WTC11 (cell line): ENCODE measurements around the gene SLC12A6. TPM values are rescaled to one million over a fixed set of nuclear protein-coding genes. Genes with fewer than 3 reads are reported as not detected.
"Not testable (repeated sequence)": the region's sequence is repeated elsewhere in the genome, so short reads cannot be mapped to it uniquely, and the experiment has no call there.

Experiments
- ATAC-seq: fragments of 200-7000 bp; cut with Tn5 transposase; 2 replicates; pipeline ENCODE4 v1.10.0; 2021; ENCODE audit warnings: mild to moderate bottlenecking, moderate library complexity
- CTCF ChIA-PET: fragments of 300-600 bp; sonication (Branson Sonifier 250); formaldehyde crosslinking; loops from one replicate; lab custom pipeline; 2021; ENCODE audit warnings: antibody characterized with exemption; lab: Charles Lee
- POLR2A ChIA-PET: fragments of 350-600 bp; sonication (Branson Sonifier 250); formaldehyde crosslinking; loops from one replicate; lab custom pipeline; 2021; ENCODE audit warnings: antibody characterized with exemption; lab: Charles Lee
- DNase-seq: peaks from one replicate; pipeline ENCODE4 v3.0.0; 2021; ENCODE audit warnings: low spot score
- H3K27ac Mint-ChIP-seq: 2 replicates; pipeline ENCODE4 v1.8.0; 2021; ENCODE audit warnings: mixed read lengths
- H3K27me3 Mint-ChIP-seq: 2 replicates; pipeline ENCODE4 v1.8.0; 2021; ENCODE audit warnings: low read depth, mild to moderate bottlenecking, moderate library complexity, mixed read lengths
- H3K36me3 Mint-ChIP-seq: 2 replicates; pipeline ENCODE4 v1.8.0; 2021; ENCODE audit warnings: mixed read lengths
- H3K4me1 Mint-ChIP-seq: 2 replicates; pipeline ENCODE4 v1.8.0; 2022; ENCODE audit warnings: mixed read lengths
- H3K4me3 Mint-ChIP-seq: 2 replicates; pipeline ENCODE4 v1.8.0; 2021; ENCODE audit warnings: mild to moderate bottlenecking, moderate library complexity, mixed read lengths
- H3K9me3 Mint-ChIP-seq: 2 replicates; pipeline ENCODE4 v1.8.0; 2021; ENCODE audit warnings: mixed read lengths
- CREB1 ChIP-seq: sonication (generic); formaldehyde crosslinking; IDR thresholded peaks from 2 replicates; pipeline ENCODE4 v1.8.0; 2023; ENCODE audit warnings: mild to moderate bottlenecking, missing genetic modification reagents
- HMGA2 ChIP-seq: fragments of 250-450 bp; sonication (Bioruptor Pico); IDR thresholded peaks from 2 replicates; pipeline ENCODE4 v1.4.0; 2021; ENCODE audit warnings: mild to moderate bottlenecking, moderate library complexity
- KAT7 ChIP-seq: sonication (generic); formaldehyde crosslinking; IDR thresholded peaks from 2 replicates; pipeline ENCODE4 v1.8.1; 2023; ENCODE audit warnings: missing genetic modification reagents, mild to moderate bottlenecking, borderline replicate concordance
- SMAD4 ChIP-seq: sonication (generic); formaldehyde crosslinking; IDR thresholded peaks from 2 replicates; pipeline ENCODE4 v1.8.0; 2022; ENCODE audit warnings: mild to moderate bottlenecking, missing genetic modification reagents
- ZNF121 ChIP-seq: sonication (generic); formaldehyde crosslinking; IDR thresholded peaks from 2 replicates; pipeline ENCODE4 v1.8.0; 2023; ENCODE audit warnings: missing genetic modification reagents
- ZNF396 ChIP-seq: fragments of 250-450 bp; sonication (Bioruptor Pico); IDR thresholded peaks from 2 replicates; pipeline ENCODE4 v1.8.0; 2021; ENCODE audit warnings: mild to moderate bottlenecking, moderate library complexity, borderline replicate concordance
- total RNA-seq: library from RNA; stranded (reverse); gene quantifications from 3 replicates; pipeline ENCODE4 v1.2.3, GENCODE V29; 2021
- TF ChIP-seq, protein P1 (sequence below): sonication (generic); formaldehyde crosslinking; IDR thresholded peaks from 2 replicates; pipeline ENCODE4 v1.8.1; 2022; ENCODE audit warnings: low read depth, mild to moderate bottlenecking, moderate library complexity, missing genetic modification reagents, borderline replicate concordance
- TF ChIP-seq, protein P2 (sequence below): sonication (generic); formaldehyde crosslinking; conservative IDR thresholded peaks from 2 replicates; pipeline ENCODE4 v1.8.1; 2023; ENCODE audit warnings: mild to moderate bottlenecking, low read depth, missing genetic modification reagents, moderate library complexity
- TF ChIP-seq, protein P3 (sequence below): sonication (generic); formaldehyde crosslinking; IDR thresholded peaks from 2 replicates; pipeline ENCODE4 v1.8.0; 2022; ENCODE audit warnings: mild to moderate bottlenecking, missing genetic modification reagents
- TF ChIP-seq, protein P4 (sequence below): sonication (generic); formaldehyde crosslinking; IDR thresholded peaks from 2 replicates; pipeline ENCODE4 v1.8.0; 2022; ENCODE audit warnings: missing genetic modification reagents
- TF ChIP-seq, protein P5 (sequence below): sonication (generic); formaldehyde crosslinking; IDR thresholded peaks from 2 replicates; pipeline ENCODE4 v1.8.0; 2022; ENCODE audit warnings: mild to moderate bottlenecking, missing genetic modification reagents
- TF ChIP-seq, protein P6 (sequence below): fragments of 250-450 bp; sonication (Bioruptor Pico); IDR thresholded peaks from 2 replicates; pipeline ENCODE4 v1.8.0; 2021; ENCODE audit warnings: mild to moderate bottlenecking
- TF ChIP-seq, protein P7 (sequence below): sonication (generic); formaldehyde crosslinking; IDR thresholded peaks from 2 replicates; pipeline ENCODE4 v1.8.1; 2022; ENCODE audit warnings: mild to moderate bottlenecking, missing genetic modification reagents, moderate library complexity, borderline replicate concordance

SLC12A6 gene
- total RNA-seq, 1 experiment from 2014 or later, result 16.2 TPM

DNA sequence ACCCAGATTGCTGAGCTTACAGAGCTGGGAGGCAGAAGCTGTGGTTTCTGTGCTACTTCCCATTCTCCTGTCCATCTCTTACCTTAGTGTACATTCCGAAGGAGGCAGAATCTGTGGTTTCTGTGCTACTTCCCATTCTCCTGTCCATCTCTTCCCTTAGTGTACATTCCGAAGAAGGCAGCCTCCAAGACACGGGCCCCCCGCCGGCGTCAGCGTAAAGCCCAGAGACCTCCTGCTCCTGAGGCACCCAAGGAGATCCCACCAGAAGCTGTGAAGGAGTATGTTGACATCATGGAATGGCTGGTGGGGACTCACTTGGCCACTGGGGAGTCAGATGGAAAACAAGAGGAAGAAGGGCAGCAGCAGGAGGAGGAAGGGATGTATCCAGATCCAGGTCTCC lies 16.7 kb upstream of the SLC12A6 start (continued):
- TF ChIP-seq SMAD4 (CRISPR knock-in tag) (no peak), CREB1 (CRISPR knock-in tag) (no peak), KAT7 (CRISPR knock-in tag) (no peak)
- TF ChIP-seq, protein P1, sequence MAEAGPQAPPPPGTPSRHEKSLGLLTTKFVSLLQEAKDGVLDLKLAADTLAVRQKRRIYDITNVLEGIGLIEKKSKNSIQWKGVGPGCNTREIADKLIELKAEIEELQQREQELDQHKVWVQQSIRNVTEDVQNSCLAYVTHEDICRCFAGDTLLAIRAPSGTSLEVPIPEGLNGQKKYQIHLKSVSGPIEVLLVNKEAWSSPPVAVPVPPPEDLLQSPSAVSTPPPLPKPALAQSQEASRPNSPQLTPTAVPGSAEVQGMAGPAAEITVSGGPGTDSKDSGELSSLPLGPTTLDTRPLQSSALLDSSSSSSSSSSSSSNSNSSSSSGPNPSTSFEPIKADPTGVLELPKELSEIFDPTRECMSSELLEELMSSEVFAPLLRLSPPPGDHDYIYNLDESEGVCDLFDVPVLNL (CRISPR knock-in tag), result no peak
- TF ChIP-seq, protein P2, sequence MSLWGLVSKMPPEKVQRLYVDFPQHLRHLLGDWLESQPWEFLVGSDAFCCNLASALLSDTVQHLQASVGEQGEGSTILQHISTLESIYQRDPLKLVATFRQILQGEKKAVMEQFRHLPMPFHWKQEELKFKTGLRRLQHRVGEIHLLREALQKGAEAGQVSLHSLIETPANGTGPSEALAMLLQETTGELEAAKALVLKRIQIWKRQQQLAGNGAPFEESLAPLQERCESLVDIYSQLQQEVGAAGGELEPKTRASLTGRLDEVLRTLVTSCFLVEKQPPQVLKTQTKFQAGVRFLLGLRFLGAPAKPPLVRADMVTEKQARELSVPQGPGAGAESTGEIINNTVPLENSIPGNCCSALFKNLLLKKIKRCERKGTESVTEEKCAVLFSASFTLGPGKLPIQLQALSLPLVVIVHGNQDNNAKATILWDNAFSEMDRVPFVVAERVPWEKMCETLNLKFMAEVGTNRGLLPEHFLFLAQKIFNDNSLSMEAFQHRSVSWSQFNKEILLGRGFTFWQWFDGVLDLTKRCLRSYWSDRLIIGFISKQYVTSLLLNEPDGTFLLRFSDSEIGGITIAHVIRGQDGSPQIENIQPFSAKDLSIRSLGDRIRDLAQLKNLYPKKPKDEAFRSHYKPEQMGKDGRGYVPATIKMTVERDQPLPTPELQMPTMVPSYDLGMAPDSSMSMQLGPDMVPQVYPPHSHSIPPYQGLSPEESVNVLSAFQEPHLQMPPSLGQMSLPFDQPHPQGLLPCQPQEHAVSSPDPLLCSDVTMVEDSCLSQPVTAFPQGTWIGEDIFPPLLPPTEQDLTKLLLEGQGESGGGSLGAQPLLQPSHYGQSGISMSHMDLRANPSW (CRISPR knock-in tag), result no peak
- TF ChIP-seq, all 79 proteins: peak for 0

DNA sequence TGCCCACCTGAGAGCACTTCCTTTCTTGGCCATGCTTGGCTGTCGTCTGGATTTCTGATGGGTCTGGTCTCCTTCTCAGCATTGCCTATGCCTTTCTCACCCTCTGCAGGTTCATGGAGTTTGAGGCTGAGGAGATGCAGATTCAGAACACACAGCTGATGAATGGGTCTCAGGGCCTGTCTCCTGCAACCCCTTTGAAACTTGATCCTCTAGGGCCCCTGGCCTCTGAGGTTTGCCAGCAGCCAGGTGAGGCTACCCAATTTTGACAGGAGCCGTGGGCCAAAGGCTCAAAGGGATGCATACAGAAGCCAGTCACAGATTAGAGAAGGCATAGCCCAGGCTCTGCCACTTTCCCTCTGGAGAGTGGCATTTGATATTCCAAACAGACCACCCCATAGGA lies 16.0 kb upstream of the SLC12A6 start:
- Mint-ChIP-seq H3K4me1 (peaks cover 8% of the 10 kb centered on the region), H3K27ac (peak overlapping the region; percentile 70; the same call in 1 of the 2 replicates), H3K27me3 (no peaks in the 10 kb centered on the region), H3K9me3 (no peaks in the 10 kb centered on the region), H3K4me3 (no peak overlapping the region), H3K36me3 (peaks cover 23% of the 10 kb centered on the region)
- ChIA-PET POLR2A (interaction anchor here (1.0 kb wide), 1 partner anchor 10 kb away, joined by 3 read pairs; the partner anchor contains the start of genes NOP10 and NUTM1), CTCF (interaction anchor here (1.0 to 1.8 kb wide), 5 partner anchors 10 to 244 kb away, joined by 3 to 6 read pairs (median 5); partner anchors contain the start of genes LPCAT4 and NUTM1)
- ATAC-seq (peak; percentile 83), DNase-seq (peak; percentile 26)
- TF ChIP-seq HMGA2 (CRISPR knock-in tag), result no peak
- TF ChIP-seq ZNF396 (CRISPR knock-in tag), result no peak
- TF ChIP-seq ZNF121 (CRISPR knock-in tag), result no peak
- TF ChIP-seq, protein P3, sequence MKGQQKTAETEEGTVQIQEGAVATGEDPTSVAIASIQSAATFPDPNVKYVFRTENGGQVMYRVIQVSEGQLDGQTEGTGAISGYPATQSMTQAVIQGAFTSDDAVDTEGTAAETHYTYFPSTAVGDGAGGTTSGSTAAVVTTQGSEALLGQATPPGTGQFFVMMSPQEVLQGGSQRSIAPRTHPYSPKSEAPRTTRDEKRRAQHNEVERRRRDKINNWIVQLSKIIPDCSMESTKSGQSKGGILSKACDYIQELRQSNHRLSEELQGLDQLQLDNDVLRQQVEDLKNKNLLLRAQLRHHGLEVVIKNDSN (CRISPR knock-in tag), result no peak
- TF ChIP-seq, protein P4, sequence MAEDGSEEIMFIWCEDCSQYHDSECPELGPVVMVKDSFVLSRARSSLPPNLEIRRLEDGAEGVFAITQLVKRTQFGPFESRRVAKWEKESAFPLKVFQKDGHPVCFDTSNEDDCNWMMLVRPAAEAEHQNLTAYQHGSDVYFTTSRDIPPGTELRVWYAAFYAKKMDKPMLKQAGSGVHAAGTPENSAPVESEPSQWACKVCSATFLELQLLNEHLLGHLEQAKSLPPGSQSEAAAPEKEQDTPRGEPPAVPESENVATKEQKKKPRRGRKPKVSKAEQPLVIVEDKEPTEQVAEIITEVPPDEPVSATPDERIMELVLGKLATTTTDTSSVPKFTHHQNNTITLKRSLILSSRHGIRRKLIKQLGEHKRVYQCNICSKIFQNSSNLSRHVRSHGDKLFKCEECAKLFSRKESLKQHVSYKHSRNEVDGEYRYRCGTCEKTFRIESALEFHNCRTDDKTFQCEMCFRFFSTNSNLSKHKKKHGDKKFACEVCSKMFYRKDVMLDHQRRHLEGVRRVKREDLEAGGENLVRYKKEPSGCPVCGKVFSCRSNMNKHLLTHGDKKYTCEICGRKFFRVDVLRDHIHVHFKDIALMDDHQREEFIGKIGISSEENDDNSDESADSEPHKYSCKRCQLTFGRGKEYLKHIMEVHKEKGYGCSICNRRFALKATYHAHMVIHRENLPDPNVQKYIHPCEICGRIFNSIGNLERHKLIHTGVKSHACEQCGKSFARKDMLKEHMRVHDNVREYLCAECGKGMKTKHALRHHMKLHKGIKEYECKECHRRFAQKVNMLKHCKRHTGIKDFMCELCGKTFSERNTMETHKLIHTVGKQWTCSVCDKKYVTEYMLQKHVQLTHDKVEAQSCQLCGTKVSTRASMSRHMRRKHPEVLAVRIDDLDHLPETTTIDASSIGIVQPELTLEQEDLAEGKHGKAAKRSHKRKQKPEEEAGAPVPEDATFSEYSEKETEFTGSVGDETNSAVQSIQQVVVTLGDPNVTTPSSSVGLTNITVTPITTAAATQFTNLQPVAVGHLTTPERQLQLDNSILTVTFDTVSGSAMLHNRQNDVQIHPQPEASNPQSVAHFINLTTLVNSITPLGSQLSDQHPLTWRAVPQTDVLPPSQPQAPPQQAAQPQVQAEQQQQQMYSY, result no peak
- TF ChIP-seq, protein P1 (CRISPR knock-in tag), result no peak
- TF ChIP-seq SMAD4 (CRISPR knock-in tag), result no peak
- TF ChIP-seq, protein P5, sequence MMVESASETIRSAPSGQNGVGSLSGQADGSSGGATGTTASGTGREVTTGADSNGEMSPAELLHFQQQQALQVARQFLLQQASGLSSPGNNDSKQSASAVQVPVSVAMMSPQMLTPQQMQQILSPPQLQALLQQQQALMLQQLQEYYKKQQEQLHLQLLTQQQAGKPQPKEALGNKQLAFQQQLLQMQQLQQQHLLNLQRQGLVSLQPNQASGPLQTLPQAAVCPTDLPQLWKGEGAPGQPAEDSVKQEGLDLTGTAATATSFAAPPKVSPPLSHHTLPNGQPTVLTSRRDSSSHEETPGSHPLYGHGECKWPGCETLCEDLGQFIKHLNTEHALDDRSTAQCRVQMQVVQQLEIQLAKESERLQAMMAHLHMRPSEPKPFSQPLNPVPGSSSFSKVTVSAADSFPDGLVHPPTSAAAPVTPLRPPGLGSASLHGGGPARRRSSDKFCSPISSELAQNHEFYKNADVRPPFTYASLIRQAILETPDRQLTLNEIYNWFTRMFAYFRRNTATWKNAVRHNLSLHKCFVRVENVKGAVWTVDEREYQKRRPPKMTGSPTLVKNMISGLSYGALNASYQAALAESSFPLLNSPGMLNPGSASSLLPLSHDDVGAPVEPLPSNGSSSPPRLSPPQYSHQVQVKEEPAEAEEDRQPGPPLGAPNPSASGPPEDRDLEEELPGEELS, result no peak
- TF ChIP-seq, protein P6, sequence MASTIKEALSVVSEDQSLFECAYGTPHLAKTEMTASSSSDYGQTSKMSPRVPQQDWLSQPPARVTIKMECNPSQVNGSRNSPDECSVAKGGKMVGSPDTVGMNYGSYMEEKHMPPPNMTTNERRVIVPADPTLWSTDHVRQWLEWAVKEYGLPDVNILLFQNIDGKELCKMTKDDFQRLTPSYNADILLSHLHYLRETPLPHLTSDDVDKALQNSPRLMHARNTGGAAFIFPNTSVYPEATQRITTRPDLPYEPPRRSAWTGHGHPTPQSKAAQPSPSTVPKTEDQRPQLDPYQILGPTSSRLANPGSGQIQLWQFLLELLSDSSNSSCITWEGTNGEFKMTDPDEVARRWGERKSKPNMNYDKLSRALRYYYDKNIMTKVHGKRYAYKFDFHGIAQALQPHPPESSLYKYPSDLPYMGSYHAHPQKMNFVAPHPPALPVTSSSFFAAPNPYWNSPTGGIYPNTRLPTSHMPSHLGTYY (CRISPR knock-in tag), result no peak
- TF ChIP-seq, protein P7, sequence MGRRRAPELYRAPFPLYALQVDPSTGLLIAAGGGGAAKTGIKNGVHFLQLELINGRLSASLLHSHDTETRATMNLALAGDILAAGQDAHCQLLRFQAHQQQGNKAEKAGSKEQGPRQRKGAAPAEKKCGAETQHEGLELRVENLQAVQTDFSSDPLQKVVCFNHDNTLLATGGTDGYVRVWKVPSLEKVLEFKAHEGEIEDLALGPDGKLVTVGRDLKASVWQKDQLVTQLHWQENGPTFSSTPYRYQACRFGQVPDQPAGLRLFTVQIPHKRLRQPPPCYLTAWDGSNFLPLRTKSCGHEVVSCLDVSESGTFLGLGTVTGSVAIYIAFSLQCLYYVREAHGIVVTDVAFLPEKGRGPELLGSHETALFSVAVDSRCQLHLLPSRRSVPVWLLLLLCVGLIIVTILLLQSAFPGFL (CRISPR knock-in tag), result no peak

DNA sequence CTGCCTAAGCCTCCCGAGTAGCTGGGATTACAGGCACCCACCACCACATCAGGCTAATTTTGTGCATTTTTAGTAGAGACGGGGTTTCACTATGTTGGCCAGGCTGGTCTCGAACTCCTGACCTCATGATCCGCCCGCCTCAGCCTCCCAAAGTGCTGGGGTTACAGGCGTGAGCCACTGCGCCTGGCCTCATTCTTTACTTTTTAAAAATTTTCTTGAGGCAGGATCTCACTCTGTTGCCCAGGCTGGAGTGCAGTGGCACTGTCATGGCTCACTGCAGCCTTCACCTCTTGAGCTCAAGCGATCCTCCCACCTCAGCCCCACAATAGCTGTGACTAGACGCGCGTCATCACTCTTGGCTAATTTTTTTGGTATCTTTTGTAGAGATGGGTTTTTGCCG lies 15.4 kb upstream of the SLC12A6 start:
- POLR2A ChIA-PET, result interaction anchor here (1.0 kb wide), 1 partner anchor 10 kb away, joined by 3 read pairs; the partner anchor contains the start of genes NOP10 and NUTM1
- not testable (repeated sequence) for ATAC-seq, H3K27me3 Mint-ChIP-seq, DNase-seq, H3K9me3 Mint-ChIP-seq, H3K4me1 Mint-ChIP-seq, H3K4me3 Mint-ChIP-seq
- peak overlapping the region; percentile 70; the same call in 1 of the 2 replicates for H3K27ac Mint-ChIP-seq
- H3K36me3 Mint-ChIP-seq, result peaks cover 19% of the 10 kb centered on the region
- CTCF ChIA-PET, result interaction anchor here (1.0 to 1.8 kb wide), 5 partner anchors 10 to 243 kb away, joined by 3 to 6 read pairs (median 5); partner anchors contain the start of genes LPCAT4 and NUTM1
